Smooth muscle cell (in vitro differentiated cells): ENCODE measurements around the gene ARMC12. TPM values are rescaled to one million over a fixed set of nuclear protein-coding genes. Genes with fewer than 3 reads are reported as not detected.

ENCODE experiments used
- DNase-seq: peaks from one replicate; lab custom pipeline; 2025; ENCODE audit not compliant: unreplicated experiment; lab: John Stamatoyannopoulos, UW
- H2AFZ ChIP-seq: fragments of 200-600 bp; sonication (generic); 2 replicates; pipeline ENCODE4 v1.6.0; 2016; ENCODE audit warnings: antibody characterized with exemption, low read depth, mild to moderate bottlenecking
- H3F3A ChIP-seq: fragments of 200-600 bp; sonication (generic); 2 replicates; pipeline ENCODE4 v1.6.0; 2017; ENCODE audit warnings: antibody characterized with exemption, low read depth
- H3K27ac ChIP-seq: fragments of 200-600 bp; sonication (generic); 2 replicates; pipeline ENCODE4 v1.5.1; 2016; ENCODE audit warnings: low read depth, mild to moderate bottlenecking
- H3K27me3 ChIP-seq: fragments of 200-600 bp; sonication (generic); 2 replicates; pipeline ENCODE4 v1.6.1; 2016; ENCODE audit warnings: low read depth, mild to moderate bottlenecking
- H3K36me3 ChIP-seq: fragments of 200-600 bp; sonication (generic); 2 replicates; pipeline ENCODE4 v1.5.1; 2016; ENCODE audit warnings: low read depth
- H3K4me1 ChIP-seq: fragments of 200-600 bp; sonication (generic); 2 replicates; pipeline ENCODE4 v1.5.1; 2016; ENCODE audit warnings: low read depth
- H3K4me2 ChIP-seq: fragments of 200-600 bp; sonication (generic); 2 replicates; pipeline ENCODE4 v1.6.0; 2016; ENCODE audit warnings: mild to moderate bottlenecking
- H3K4me3 ChIP-seq: fragments of 200-600 bp; sonication (generic); 2 replicates; pipeline ENCODE4 v1.5.1; 2016; ENCODE audit warnings: mild to moderate bottlenecking
- H3K79me2 ChIP-seq: fragments of 200-600 bp; sonication (generic); 2 replicates; pipeline ENCODE4 v1.6.0; 2016; ENCODE audit warnings: low read depth, mild to moderate bottlenecking
- H3K9ac ChIP-seq: fragments of 200-600 bp; sonication (generic); 2 replicates; pipeline ENCODE4 v1.6.0; 2016; ENCODE audit warnings: low read depth
- H3K9me3 ChIP-seq: fragments of 200-600 bp; sonication (generic); replicated peaks from 2 replicates; pipeline ENCODE4 v1.5.1; 2016; ENCODE audit warnings: low read depth
- H4K20me1 ChIP-seq: fragments of 200-600 bp; sonication (generic); 2 replicates; pipeline ENCODE4 v1.6.0; 2016; ENCODE audit warnings: low read depth
- WGBS: methylation state at CpG from one replicate; pipeline ENCODE4 v1.1.7; 2016; ENCODE audit warnings: low lambda C conversion rate; 5-methylcytosine and 5-hydroxymethylcytosine counted together
- polyA plus RNA-seq: library from polyadenylated mRNA; unstranded; fragments of >200 nt; fragmentation: Nextera tagmentation; extraction: Ambion mirVana; gene quantifications from 2 replicates; pipeline ENCODE4 v1.2.1, GENCODE V29; 2016
- total RNA-seq: library from RNA; depleted of rRNA; stranded (reverse); fragments of >200 nt; gene quantifications from 2 replicates; pipeline ENCODE4 v1.2.3, GENCODE V29; 2014
- TF ChIP-seq, protein P1 (sequence below): fragments of 200-600 bp; sonication (generic); IDR thresholded peaks from 2 replicates; pipeline ENCODE4 v1.5.1; 2017; ENCODE audit warnings: borderline replicate concordance, mild to moderate bottlenecking, antibody characterized with exemption; ENCODE audit not compliant: insufficient read depth, poor library complexity, severe bottlenecking

Gene ARMC12
- total and polyA plus RNA-seq, 2 experiments from 2014 or later, result 3.5 TPM; not detected in 1

DNA sequence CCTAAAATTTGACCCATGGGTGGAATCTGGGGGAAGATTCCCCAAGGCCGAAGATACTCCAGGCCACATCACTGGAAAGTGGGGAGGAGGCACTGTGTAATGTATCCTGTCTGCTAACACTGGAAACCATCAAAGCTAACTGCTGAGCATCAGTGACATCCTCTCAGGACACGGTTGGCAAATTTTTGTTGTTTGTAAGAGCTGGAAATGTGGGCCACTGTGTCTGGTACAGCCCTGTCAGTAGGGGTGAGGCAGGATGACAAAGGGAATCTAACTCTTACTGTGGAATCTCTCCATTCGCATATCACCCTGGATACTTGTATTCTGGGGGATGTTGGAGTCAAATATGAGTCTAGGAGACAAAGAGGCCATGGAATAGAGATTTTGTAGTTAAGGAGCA, 22.6 kb downstream of the ARMC12 start:
- Histone ChIP-seq H3K9ac (no peak overlapping the region), H3K9me3 (no peaks in the 10 kb centered on the region), H3F3A (no peaks in the 10 kb centered on the region), H3K4me3 (no peak overlapping the region), H3K79me2 (no peaks in the 10 kb centered on the region), H3K36me3 (no peaks in the 10 kb centered on the region), H3K27ac (no peak overlapping the region), H3K27me3 (peaks cover 27% of the 10 kb centered on the region), H3K4me2 (no peak overlapping the region), H3K4me1 (no peaks in the 10 kb centered on the region), H2AFZ (no peak overlapping the region), H4K20me1 (no peaks in the 10 kb centered on the region)
- TF ChIP-seq, protein P1, sequence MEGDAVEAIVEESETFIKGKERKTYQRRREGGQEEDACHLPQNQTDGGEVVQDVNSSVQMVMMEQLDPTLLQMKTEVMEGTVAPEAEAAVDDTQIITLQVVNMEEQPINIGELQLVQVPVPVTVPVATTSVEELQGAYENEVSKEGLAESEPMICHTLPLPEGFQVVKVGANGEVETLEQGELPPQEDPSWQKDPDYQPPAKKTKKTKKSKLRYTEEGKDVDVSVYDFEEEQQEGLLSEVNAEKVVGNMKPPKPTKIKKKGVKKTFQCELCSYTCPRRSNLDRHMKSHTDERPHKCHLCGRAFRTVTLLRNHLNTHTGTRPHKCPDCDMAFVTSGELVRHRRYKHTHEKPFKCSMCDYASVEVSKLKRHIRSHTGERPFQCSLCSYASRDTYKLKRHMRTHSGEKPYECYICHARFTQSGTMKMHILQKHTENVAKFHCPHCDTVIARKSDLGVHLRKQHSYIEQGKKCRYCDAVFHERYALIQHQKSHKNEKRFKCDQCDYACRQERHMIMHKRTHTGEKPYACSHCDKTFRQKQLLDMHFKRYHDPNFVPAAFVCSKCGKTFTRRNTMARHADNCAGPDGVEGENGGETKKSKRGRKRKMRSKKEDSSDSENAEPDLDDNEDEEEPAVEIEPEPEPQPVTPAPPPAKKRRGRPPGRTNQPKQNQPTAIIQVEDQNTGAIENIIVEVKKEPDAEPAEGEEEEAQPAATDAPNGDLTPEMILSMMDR, result no peak
- WGBS, result 61% methylated on average over 3 of the region's 3 CpGs
- no peak for DNase-seq

DNA sequence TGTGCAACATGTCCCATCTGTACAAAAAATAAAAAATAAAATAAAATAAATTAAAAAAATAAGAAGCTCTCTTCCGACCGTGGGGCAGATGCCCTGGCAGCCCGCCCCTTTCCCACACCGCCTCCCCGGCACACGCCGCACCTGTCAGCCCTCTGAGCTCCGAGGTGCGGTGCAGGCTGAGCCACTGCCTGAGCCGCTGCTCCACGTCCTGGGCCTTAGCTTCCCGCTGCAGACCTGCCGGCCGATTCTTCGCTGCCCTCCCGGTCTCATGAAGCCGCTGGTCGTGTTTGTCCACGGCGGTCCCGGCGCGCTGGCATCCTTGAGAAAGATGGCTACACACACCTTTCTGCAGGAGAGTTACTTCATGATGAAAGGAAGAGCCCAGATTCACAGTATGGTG, 28.9 kb downstream of the ARMC12 start:
- H2AFZ ChIP-seq, result no peak overlapping the region
- H3K9me3 ChIP-seq, result no peaks in the 10 kb centered on the region
- no peaks in the 10 kb centered on the region for H3K79me2 ChIP-seq
- TF ChIP-seq, protein P1, result no peak
- H3K9ac ChIP-seq, result no peak overlapping the region
- WGBS, result 92% methylated on average over 23 of the region's 23 CpGs
- no peak overlapping the region for H3K27ac ChIP-seq
- H3K36me3 ChIP-seq, result no peaks in the 10 kb centered on the region
- no peak overlapping the region for H3K4me3 ChIP-seq
- H3K4me2 ChIP-seq, result no peak overlapping the region
- no peaks in the 10 kb centered on the region for H4K20me1 ChIP-seq
- no peaks in the 10 kb centered on the region for H3K4me1 ChIP-seq
- no peak for DNase-seq
- H3K27me3 ChIP-seq, result peaks cover 41% of the 10 kb centered on the region
- H3F3A ChIP-seq, result no peaks in the 10 kb centered on the region

DNA sequence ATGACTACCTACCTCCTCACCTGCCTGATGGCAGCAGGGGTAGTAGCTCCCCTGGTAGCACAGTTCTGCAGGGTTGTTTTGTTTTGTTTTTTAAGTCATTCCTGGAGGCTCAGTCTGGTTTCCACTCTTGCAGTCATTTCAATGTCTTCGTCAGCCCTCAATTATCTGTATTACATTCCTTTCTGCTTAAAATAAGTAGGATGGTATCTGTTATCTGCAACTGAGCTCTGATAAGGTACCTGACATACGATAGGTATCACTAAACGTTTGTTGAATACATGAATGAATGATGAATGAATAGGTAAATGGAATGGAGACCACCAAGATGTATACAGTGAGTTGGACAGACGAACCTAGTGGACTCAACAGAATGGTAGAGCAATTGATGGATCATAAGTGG, 32.4 kb downstream of the ARMC12 start:
- 75% methylated on average over 4 of the region's 4 CpGs for WGBS
- H3K4me3 ChIP-seq, result no peak overlapping the region
- no peaks in the 10 kb centered on the region for H3K9me3 ChIP-seq
- H3K9ac ChIP-seq, result no peak overlapping the region
- H3K36me3 ChIP-seq, result no peaks in the 10 kb centered on the region
- peaks cover 16% of the 10 kb centered on the region for H3K27me3 ChIP-seq
- H4K20me1 ChIP-seq, result no peaks in the 10 kb centered on the region
- DNase-seq, result no peak
- no peaks in the 10 kb centered on the region for H3K79me2 ChIP-seq
- no peak overlapping the region for H2AFZ ChIP-seq
- no peaks in the 10 kb centered on the region for H3F3A ChIP-seq
- no peaks in the 10 kb centered on the region for H3K4me1 ChIP-seq
- no peak overlapping the region for H3K4me2 ChIP-seq
- TF ChIP-seq, protein P1, result no peak
- no peak overlapping the region for H3K27ac ChIP-seq

DNA sequence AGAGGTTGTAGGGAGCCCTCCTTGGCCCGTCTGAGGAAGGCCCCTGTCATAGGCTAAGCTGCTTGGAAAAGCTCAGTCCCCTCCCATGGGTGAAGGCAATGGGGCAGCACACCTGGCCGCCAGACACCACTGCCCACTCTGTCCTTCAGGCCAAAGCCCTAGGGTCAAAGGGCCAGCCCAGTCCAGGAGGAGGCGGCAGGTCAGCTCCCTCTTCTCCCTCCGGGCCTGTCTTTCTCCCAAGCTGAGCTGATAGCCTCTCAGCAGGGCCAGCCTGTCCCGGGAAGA, 34.5 kb downstream of the ARMC12 start:
- Histone ChIP-seq H3K9ac (no peak overlapping the region), H3K27ac (no peak overlapping the region), H3K4me2 (no peak overlapping the region), H3K4me1 (no peaks in the 10 kb centered on the region), H4K20me1 (no peaks in the 10 kb centered on the region), H2AFZ (no peak overlapping the region), H3K4me3 (no peak overlapping the region), H3K9me3 (no peaks in the 10 kb centered on the region), H3K27me3 (peaks cover 4% of the 10 kb centered on the region), H3K79me2 (no peaks in the 10 kb centered on the region), H3K36me3 (no peaks in the 10 kb centered on the region), H3F3A (no peaks in the 10 kb centered on the region)
- DNase-seq, result no peak
- WGBS, result 67% methylated on average over 5 of the region's 5 CpGs
- TF ChIP-seq, protein P1, result no peak
